Neural cell (in vitro differentiated cells): ENCODE data around the gene P2RY11. TPM values are rescaled to one million over a fixed set of nuclear protein-coding genes. Genes with fewer than 3 reads are reported as not detected.

ENCODE experiments used
- H2AFZ ChIP-seq: fragments of 200-600, 300-800 bp; sonication (generic), shearing (Covaris generic); 2 replicates; pipeline ENCODE4 v1.6.0; 2014; ENCODE audit warnings: low read depth, mild to moderate bottlenecking, antibody characterized with exemption, low read length, moderate library complexity
- H3F3A ChIP-seq: fragments of 200-600 bp; shearing (Covaris generic); 2 replicates; pipeline ENCODE4 v1.6.1; 2016; ENCODE audit warnings: mild to moderate bottlenecking, moderate library complexity, mixed read lengths, antibody characterized with exemption, low read length; ENCODE audit not compliant: insufficient read depth, poor library complexity, severe bottlenecking
- H3K27ac ChIP-seq: fragments of 200-600, 300-800 bp; sonication (generic), shearing (Covaris generic); 2 replicates; pipeline ENCODE4 v1.5.1; 2014; ENCODE audit warnings: mild to moderate bottlenecking, low read length, moderate library complexity
- H3K27me3 ChIP-seq: fragments of 300-800, 200-600 bp; sonication (generic), shearing (Covaris generic); 2 replicates; pipeline ENCODE4 v1.6.0; 2014; ENCODE audit warnings: mild to moderate bottlenecking, low read depth, low read length, moderate library complexity; ENCODE audit not compliant: insufficient read depth
- H3K36me3 ChIP-seq: fragments of 300-800, 200-600 bp; sonication (generic), shearing (Covaris generic); 2 replicates; pipeline ENCODE4 v1.5.1; 2014; ENCODE audit warnings: mild to moderate bottlenecking, antibody characterized with exemption, low read length, moderate library complexity; ENCODE audit not compliant: insufficient read depth
- H3K4me2 ChIP-seq: fragments of 300-800, 200-600 bp; sonication (generic), shearing (Covaris generic); 2 replicates; pipeline ENCODE4 v1.6.0; 2014; ENCODE audit warnings: mild to moderate bottlenecking, low read length
- H3K4me3 ChIP-seq: fragments of 300-800, 200-600 bp; sonication (generic), shearing (Covaris generic); 2 replicates; pipeline ENCODE4 v1.5.1; 2014; ENCODE audit warnings: mild to moderate bottlenecking, low read length, moderate library complexity
- H3K79me2 ChIP-seq: fragments of 200-600 bp; shearing (Covaris generic); replicated peaks from 2 replicates; pipeline ENCODE4 v1.6.0; 2014; ENCODE audit warnings: mild to moderate bottlenecking, low read length, moderate library complexity; ENCODE audit not compliant: insufficient read depth
- H3K9ac ChIP-seq: fragments of 300-800, 200-600 bp; sonication (generic), shearing (Covaris generic); 2 replicates; pipeline ENCODE4 v1.6.1; 2016; ENCODE audit warnings: mild to moderate bottlenecking, low read length, mixed read lengths
- H3K9me2 ChIP-seq: fragments of 200-600 bp; shearing (Covaris generic); 2 replicates; pipeline ENCODE4 v1.6.1; 2016; ENCODE audit warnings: mild to moderate bottlenecking, low read length, mixed read lengths; ENCODE audit not compliant: insufficient read depth
- H3K9me3 ChIP-seq: fragments of 200-600, 300-800 bp; sonication (generic), shearing (Covaris generic); 2 replicates; pipeline ENCODE4 v1.6.1; 2016; ENCODE audit warnings: mild to moderate bottlenecking, mixed run types, low read length, moderate library complexity, mixed read lengths
- H4K20me1 ChIP-seq: fragments of 200-600 bp; shearing (Covaris generic); 2 replicates; pipeline ENCODE4 v1.6.1; 2016; ENCODE audit warnings: mild to moderate bottlenecking, mixed run types; ENCODE audit not compliant: insufficient read depth
- EP300 ChIP-seq: fragments of 450-650 bp; conservative IDR thresholded peaks from 2 replicates; pipeline ENCODE4 v1.6.1; 2014; ENCODE audit warnings: antibody characterized with exemption, mild to moderate bottlenecking, moderate library complexity; ENCODE audit not compliant: poor library complexity, severe bottlenecking
- EZH2 ChIP-seq: fragments of 200-600, 300-800 bp; shearing (Covaris generic), sonication (generic); IDR thresholded peaks from 2 replicates; pipeline ENCODE4 v1.6.1; 2014; ENCODE audit warnings: antibody characterized with exemption, low read length, borderline replicate concordance, mild to moderate bottlenecking; ENCODE audit not compliant: insufficient read depth, poor library complexity, severe bottlenecking
- MXI1 ChIP-seq: fragments of 450-650 bp; conservative IDR thresholded peaks from 2 replicates; pipeline ENCODE4 v1.6.1; 2014; ENCODE audit warnings: antibody characterized with exemption, mild to moderate bottlenecking; ENCODE audit not compliant: poor library complexity, severe bottlenecking
- POLR2AphosphoS5 ChIP-seq: IDR thresholded peaks from 2 replicates; pipeline ENCODE4 v1.6.1; 2012
- RAD21 ChIP-seq: fragments of 450-650 bp; conservative IDR thresholded peaks from 2 replicates; pipeline ENCODE4 v1.6.1; 2014; ENCODE audit warnings: antibody characterized with exemption, mild to moderate bottlenecking, moderate library complexity
- SMC3 ChIP-seq: fragments of 450-650 bp; conservative IDR thresholded peaks from 2 replicates; pipeline ENCODE4 v1.6.1; 2014; ENCODE audit warnings: antibody characterized with exemption, mild to moderate bottlenecking, moderate library complexity; ENCODE audit not compliant: poor library complexity
- TAF1 ChIP-seq: IDR thresholded peaks from 2 replicates; pipeline ENCODE4 v1.6.1; 2012; ENCODE audit warnings: low read depth
- polyA plus RNA-seq: library from polyadenylated mRNA; depleted of rRNA; stranded (reverse); fragments of >200 nt; gene quantifications from 2 replicates; pipeline ENCODE4 v1.2.3, GENCODE V29; 2014
- TF ChIP-seq, protein P1 (sequence below): IDR thresholded peaks from 2 replicates; pipeline ENCODE4 v1.6.1; 2012; ENCODE audit warnings: borderline replicate concordance
- TF ChIP-seq, protein P2 (sequence below): fragments of 450-650 bp; IDR thresholded peaks from 2 replicates; pipeline ENCODE4 v1.5.1; 2014; ENCODE audit warnings: antibody characterized with exemption, mild to moderate bottlenecking, moderate library complexity; ENCODE audit not compliant: poor library complexity, severe bottlenecking

Gene P2RY11
- polyA plus RNA-seq, 1 donor from 2014 or later: 5.4 TPM

- Histone ChIP-seq H3K27ac (no peak overlapping the region), H3K4me2 (no peak overlapping the region), H3K36me3 (peaks cover 4% of the 10 kb centered on the region), H3K9me3 (no peaks in the 10 kb centered on the region), H3K79me2 (no peaks in the 10 kb centered on the region), H3K9me2 (no peaks in the 10 kb centered on the region), H3K27me3 (no peaks in the 10 kb centered on the region), H3F3A (no peaks in the 10 kb centered on the region), H3K9ac (no peak overlapping the region), H2AFZ (no peak overlapping the region), H4K20me1 (no peaks in the 10 kb centered on the region), H3K4me3 (no peak overlapping the region)
- TF ChIP-seq RAD21 (no peak), MXI1 (no peak), EZH2 (no peak), SMC3 (no peak), TAF1 (no peak), POLR2AphosphoS5 (no peak), EP300 (no peak)
- TF ChIP-seq, protein P1, sequence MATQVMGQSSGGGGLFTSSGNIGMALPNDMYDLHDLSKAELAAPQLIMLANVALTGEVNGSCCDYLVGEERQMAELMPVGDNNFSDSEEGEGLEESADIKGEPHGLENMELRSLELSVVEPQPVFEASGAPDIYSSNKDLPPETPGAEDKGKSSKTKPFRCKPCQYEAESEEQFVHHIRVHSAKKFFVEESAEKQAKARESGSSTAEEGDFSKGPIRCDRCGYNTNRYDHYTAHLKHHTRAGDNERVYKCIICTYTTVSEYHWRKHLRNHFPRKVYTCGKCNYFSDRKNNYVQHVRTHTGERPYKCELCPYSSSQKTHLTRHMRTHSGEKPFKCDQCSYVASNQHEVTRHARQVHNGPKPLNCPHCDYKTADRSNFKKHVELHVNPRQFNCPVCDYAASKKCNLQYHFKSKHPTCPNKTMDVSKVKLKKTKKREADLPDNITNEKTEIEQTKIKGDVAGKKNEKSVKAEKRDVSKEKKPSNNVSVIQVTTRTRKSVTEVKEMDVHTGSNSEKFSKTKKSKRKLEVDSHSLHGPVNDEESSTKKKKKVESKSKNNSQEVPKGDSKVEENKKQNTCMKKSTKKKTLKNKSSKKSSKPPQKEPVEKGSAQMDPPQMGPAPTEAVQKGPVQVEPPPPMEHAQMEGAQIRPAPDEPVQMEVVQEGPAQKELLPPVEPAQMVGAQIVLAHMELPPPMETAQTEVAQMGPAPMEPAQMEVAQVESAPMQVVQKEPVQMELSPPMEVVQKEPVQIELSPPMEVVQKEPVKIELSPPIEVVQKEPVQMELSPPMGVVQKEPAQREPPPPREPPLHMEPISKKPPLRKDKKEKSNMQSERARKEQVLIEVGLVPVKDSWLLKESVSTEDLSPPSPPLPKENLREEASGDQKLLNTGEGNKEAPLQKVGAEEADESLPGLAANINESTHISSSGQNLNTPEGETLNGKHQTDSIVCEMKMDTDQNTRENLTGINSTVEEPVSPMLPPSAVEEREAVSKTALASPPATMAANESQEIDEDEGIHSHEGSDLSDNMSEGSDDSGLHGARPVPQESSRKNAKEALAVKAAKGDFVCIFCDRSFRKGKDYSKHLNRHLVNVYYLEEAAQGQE: no peak
- TF ChIP-seq, protein P2, sequence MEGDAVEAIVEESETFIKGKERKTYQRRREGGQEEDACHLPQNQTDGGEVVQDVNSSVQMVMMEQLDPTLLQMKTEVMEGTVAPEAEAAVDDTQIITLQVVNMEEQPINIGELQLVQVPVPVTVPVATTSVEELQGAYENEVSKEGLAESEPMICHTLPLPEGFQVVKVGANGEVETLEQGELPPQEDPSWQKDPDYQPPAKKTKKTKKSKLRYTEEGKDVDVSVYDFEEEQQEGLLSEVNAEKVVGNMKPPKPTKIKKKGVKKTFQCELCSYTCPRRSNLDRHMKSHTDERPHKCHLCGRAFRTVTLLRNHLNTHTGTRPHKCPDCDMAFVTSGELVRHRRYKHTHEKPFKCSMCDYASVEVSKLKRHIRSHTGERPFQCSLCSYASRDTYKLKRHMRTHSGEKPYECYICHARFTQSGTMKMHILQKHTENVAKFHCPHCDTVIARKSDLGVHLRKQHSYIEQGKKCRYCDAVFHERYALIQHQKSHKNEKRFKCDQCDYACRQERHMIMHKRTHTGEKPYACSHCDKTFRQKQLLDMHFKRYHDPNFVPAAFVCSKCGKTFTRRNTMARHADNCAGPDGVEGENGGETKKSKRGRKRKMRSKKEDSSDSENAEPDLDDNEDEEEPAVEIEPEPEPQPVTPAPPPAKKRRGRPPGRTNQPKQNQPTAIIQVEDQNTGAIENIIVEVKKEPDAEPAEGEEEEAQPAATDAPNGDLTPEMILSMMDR: no peak
Observed at GRCh38 chr19:10139952-10140351, 28.5 kb downstream of the P2RY11 start.

DNA sequence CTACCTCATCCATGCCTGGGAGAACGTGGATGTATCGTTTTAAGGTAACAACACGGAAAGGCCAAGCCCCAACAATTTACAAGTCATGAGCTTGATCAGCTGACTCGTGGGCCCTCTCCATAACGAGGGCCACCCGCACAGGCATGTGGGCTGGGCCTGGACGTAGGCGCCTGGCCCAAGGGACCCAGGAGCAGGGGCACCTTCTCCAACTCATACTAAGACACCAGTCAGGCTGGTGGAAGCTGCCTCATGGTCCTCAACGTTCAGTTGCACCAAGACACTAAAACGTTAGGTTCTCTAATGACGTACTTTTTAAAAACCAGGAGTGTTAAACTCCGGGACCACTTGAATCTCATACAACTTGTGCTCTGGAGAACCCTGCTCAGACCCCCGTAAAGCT lies 30.0 kb downstream of the P2RY11 start:
- H3K36me3 ChIP-seq: peaks cover 4% of the 10 kb centered on the region
- H2AFZ ChIP-seq: no peak overlapping the region
- H3K9me2 ChIP-seq: no peaks in the 10 kb centered on the region
- no peaks in the 10 kb centered on the region for H3K9me3 ChIP-seq
- H4K20me1 ChIP-seq: no peaks in the 10 kb centered on the region
- H3K9ac ChIP-seq: no peak overlapping the region
- no peaks in the 10 kb centered on the region for H3K79me2 ChIP-seq
- no peaks in the 10 kb centered on the region for H3K27me3 ChIP-seq
- H3K4me2 ChIP-seq: no peak overlapping the region
- no peak overlapping the region for H3K27ac ChIP-seq
- no peaks in the 10 kb centered on the region for H3F3A ChIP-seq
- H3K4me3 ChIP-seq: no peak overlapping the region
- TF ChIP-seq MXI1 (no peak), EP300 (no peak), EZH2 (no peak), RAD21 (no peak), POLR2AphosphoS5 (no peak), SMC3 (no peak), TAF1 (no peak)
- TF ChIP-seq, protein P1: no peak
- TF ChIP-seq, protein P2: no peak
